ENCODE results near the gene PPM1E.

DNA sequence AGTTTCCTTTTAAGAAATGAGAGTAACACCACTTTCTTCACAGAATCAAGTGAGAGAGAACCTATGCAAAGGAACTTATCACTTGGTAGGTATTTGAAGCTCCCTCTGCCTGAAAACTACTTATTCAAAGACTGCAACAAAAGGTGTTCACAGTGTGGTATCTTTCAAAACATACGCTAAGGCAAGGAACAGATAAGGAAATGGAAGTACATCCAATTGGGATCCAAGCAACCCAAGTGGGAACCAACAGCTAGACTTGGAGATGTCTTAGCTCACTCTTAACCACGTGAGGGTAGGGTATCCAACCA, 431 bp upstream of the PPM1E start:
- TF ChIP-seq EZH2 (IDR thresholded peaks at IDR 0.05; ENCODE audit: insufficient read depth, poor library complexity, severe bottlenecking) (no peak), EZH2phosphoT487 (IDR thresholded peaks at IDR 0.05; ENCODE audit: insufficient read depth, low read depth) (no peak)
